ENCODE results near the gene TRPV4. TPM values are rescaled to one million over a fixed set of nuclear protein-coding genes. Genes with fewer than 3 reads are reported as not detected.

TRPV4 gene
- total RNA-seq, 1 donor from 2014 or later = 0.33 TPM

DNA sequence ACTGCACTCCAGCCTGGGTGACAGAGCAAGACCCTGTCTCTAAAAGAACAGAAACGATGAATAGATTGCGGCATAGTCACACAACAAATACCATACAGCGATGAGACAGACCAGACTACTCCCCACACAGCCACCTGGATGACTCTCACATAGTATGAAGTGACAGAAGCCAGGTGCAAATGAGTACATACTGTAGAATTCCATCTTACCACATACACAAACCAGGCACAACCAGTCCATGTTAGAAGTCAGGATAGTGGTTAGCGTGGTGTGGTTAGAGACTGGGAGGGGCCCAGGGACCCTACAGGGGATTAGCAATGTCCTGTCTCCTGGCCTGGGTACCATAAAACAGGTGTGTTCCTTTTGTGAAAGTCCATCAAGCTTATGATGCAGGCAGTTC is 65.7 kb downstream of the TRPV4 start:
- Histone ChIP-seq H3K4me3 (no peak overlapping the region), H3K27ac (replicated peaks) (no peak overlapping the region), H3K9me3 (replicated peaks) (peaks cover 8% of the 10 kb centered on the region), H3K4me1 (no peaks in the 10 kb centered on the region), H3K27me3 (ENCODE audit: low read depth) (no peaks in the 10 kb centered on the region), H3K36me3 (no peaks in the 10 kb centered on the region)
- intact Hi-C loops (cut with micrococcal nuclease) = no loop called here
- TF ChIP-seq CTCF (IDR thresholded peaks at IDR 0.05; ENCODE audit: borderline replicate concordance) = no peak
- DNase-seq = no peak

GRCh38 chr12:109766251-109766778 is 66.9 kb downstream of the TRPV4 start:
- H3K4me1 ChIP-seq = peaks cover under 1% of the 10 kb centered on the region
- no peak overlapping the region for H3K4me3 ChIP-seq
- no peaks in the 10 kb centered on the region for H3K27me3 ChIP-seq (ENCODE audit: low read depth)
- DNase-seq = no peak
- H3K27ac ChIP-seq (replicated peaks) = no peak overlapping the region
- no peaks in the 10 kb centered on the region for H3K36me3 ChIP-seq
- peaks cover 8% of the 10 kb centered on the region for H3K9me3 ChIP-seq (replicated peaks)
- TF ChIP-seq CTCF (IDR thresholded peaks at IDR 0.05; ENCODE audit: borderline replicate concordance) = no peak
- intact Hi-C loops (cut with micrococcal nuclease) = no loop called here

GRCh38 chr12:109765446-109765810 is 67.8 kb downstream of the TRPV4 start:
- Histone ChIP-seq H3K36me3 (no peaks in the 10 kb centered on the region), H3K4me3 (no peak overlapping the region), H3K27me3 (ENCODE audit: low read depth) (no peaks in the 10 kb centered on the region), H3K27ac (replicated peaks) (no peak overlapping the region), H3K4me1 (peaks cover 9% of the 10 kb centered on the region), H3K9me3 (replicated peaks) (peaks cover 8% of the 10 kb centered on the region)
- intact Hi-C loops (cut with micrococcal nuclease) = no loop called here
- TF ChIP-seq CTCF (IDR thresholded peaks at IDR 0.05; ENCODE audit: borderline replicate concordance) = no peak
- no peak for DNase-seq

- TF ChIP-seq CTCF (IDR thresholded peaks at IDR 0.05; ENCODE audit: borderline replicate concordance) = no peak
- H3K9me3 ChIP-seq (replicated peaks) = peaks cover 8% of the 10 kb centered on the region
- no peak overlapping the region for H3K27ac ChIP-seq (replicated peaks)
- DNase-seq = no peak
- intact Hi-C loops (cut with micrococcal nuclease) = no loop called here
- peaks cover 14% of the 10 kb centered on the region for H3K4me1 ChIP-seq
- no peaks in the 10 kb centered on the region for H3K27me3 ChIP-seq (ENCODE audit: low read depth)
- H3K4me3 ChIP-seq = no peak overlapping the region
- H3K36me3 ChIP-seq = no peaks in the 10 kb centered on the region
These were observed 68.3 kb downstream of the TRPV4 start for GRCh38 chr12:109764776-109765445.

- intact Hi-C loops (cut with micrococcal nuclease) = no loop called here
- DNase-seq = no peak
These were observed 69.1 kb downstream of the TRPV4 start for GRCh38 chr12:109764123-109764522.

More at GRCh38 chr12:109764123-109764522, 69.1 kb downstream of the TRPV4 start:
- Histone ChIP-seq H3K9me3 (replicated peaks) (peaks cover 8% of the 10 kb centered on the region), H3K36me3 (no peaks in the 10 kb centered on the region), H3K27ac (replicated peaks) (no peak overlapping the region), H3K4me3 (no peak overlapping the region), H3K4me1 (peaks cover 22% of the 10 kb centered on the region), H3K27me3 (ENCODE audit: low read depth) (no peaks in the 10 kb centered on the region)
- TF ChIP-seq CTCF (IDR thresholded peaks at IDR 0.05; ENCODE audit: borderline replicate concordance) = no peak
